Upper lobe of right lung (tissue), 1 donor: ENCODE results near the gene CHTF8. TPM values are rescaled to one million over a fixed set of nuclear protein-coding genes. Genes with fewer than 3 reads are reported as not detected.

Experiments used
- ATAC-seq: fragments of 200-7000 bp; cut with Tn5 transposase; one replicate; pipeline ENCODE4 v1.9.1; 2020; ENCODE audit warnings: mild to moderate bottlenecking, moderate library complexity
- DNase-seq: peaks from one replicate; pipeline ENCODE4 v3.0.0-alpha.2; 2020
- H3K27ac ChIP-seq: fragments of 200-600 bp; one replicate; pipeline ENCODE4 v1.8.0; 2022
- H3K27me3 ChIP-seq: fragments of 200-600 bp; one replicate; pipeline ENCODE4 v1.8.0; 2022; ENCODE audit warnings: mild to moderate bottlenecking
- H3K36me3 ChIP-seq: fragments of 200-600 bp; one replicate; pipeline ENCODE4 v1.8.0; 2022
- H3K4me1 ChIP-seq: fragments of 200-600 bp; one replicate; pipeline ENCODE4 v1.8.0; 2022
- H3K4me3 ChIP-seq: fragments of 200-600 bp; one replicate; pipeline ENCODE4 v1.8.0; 2022; ENCODE audit warnings: mild to moderate bottlenecking
- H3K9me3 ChIP-seq: fragments of 200-600 bp; one replicate; pipeline ENCODE4 v1.8.0; 2022
- intact Hi-C: fragments of 100-400 bp; cut with DNase I; formaldehyde crosslinking; loops from one replicate; pipeline ENCODE4 v1.11.0; 2022
- total RNA-seq: library from RNA; stranded (reverse); fragmentation: NEBNext Ultra II Directional; extraction: Animal tissue kit (Norgen Biotek cat#: 25700); gene quantifications from one replicate; pipeline ENCODE4 v1.2.1, GENCODE V29; 2021
- TF ChIP-seq, protein P1 (sequence below): fragments of 200-600 bp; IDR thresholded peaks from one replicate; pipeline ENCODE4 v1.8.0; 2022; ENCODE audit warnings: antibody characterized with exemption
- donor health status: DM: no; HTN: yes; CAD: no; lungs with severe emphysema.

Gene CHTF8
- total RNA-seq, 1 donor from 2014 or later, result 97.3 TPM

DNA sequence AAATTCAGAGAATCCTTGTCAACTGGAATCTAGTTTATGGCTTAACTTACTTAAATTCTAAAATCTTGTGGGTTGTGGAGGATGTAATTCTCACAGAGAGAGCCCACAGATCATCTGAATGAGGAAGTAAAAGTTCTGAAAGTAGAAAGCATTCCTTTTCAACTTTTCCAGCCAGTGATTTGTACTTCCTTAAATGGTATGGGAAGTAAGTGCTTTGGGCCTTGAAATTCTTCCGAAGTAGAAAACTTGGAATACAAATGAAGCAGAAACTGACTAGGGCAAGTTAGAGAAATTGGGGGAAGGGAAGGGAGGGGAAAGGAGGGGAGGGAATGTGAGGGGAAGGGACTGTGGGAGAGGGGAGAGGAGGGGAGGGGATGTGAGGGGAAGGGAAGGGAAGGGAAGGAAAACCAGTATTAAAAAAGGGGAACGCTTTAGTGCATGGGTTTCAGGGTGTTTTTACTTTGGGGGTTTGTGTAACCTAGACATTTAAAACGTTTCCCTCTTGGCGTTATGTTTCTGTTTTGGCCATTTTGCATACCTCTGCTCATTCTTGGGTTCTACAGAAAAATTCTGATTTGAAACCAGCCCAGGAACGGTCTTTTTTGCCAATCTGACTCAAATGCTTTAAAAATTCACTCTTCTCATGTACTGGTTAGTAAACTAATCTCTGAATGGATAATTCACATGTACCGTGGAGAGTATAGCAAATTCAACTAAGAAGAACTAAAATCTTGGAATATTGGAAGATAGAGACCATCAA, 39.1 kb upstream of the CHTF8 start:
- peaks cover 31% of the 10 kb centered on the region for H3K4me1 ChIP-seq
- ATAC-seq, result peak; percentile 40
- H3K36me3 ChIP-seq, result peaks cover 23% of the 10 kb centered on the region
- no peak overlapping the region for H3K4me3 ChIP-seq
- intact Hi-C loops, result no loop called here
- peak overlapping the region; percentile 65 for H3K27ac ChIP-seq
- DNase-seq, result no peak
- H3K9me3 ChIP-seq, result no peaks in the 10 kb centered on the region
- H3K27me3 ChIP-seq, result no peaks in the 10 kb centered on the region
- TF ChIP-seq, protein P1, sequence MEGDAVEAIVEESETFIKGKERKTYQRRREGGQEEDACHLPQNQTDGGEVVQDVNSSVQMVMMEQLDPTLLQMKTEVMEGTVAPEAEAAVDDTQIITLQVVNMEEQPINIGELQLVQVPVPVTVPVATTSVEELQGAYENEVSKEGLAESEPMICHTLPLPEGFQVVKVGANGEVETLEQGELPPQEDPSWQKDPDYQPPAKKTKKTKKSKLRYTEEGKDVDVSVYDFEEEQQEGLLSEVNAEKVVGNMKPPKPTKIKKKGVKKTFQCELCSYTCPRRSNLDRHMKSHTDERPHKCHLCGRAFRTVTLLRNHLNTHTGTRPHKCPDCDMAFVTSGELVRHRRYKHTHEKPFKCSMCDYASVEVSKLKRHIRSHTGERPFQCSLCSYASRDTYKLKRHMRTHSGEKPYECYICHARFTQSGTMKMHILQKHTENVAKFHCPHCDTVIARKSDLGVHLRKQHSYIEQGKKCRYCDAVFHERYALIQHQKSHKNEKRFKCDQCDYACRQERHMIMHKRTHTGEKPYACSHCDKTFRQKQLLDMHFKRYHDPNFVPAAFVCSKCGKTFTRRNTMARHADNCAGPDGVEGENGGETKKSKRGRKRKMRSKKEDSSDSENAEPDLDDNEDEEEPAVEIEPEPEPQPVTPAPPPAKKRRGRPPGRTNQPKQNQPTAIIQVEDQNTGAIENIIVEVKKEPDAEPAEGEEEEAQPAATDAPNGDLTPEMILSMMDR, result no peak

DNA sequence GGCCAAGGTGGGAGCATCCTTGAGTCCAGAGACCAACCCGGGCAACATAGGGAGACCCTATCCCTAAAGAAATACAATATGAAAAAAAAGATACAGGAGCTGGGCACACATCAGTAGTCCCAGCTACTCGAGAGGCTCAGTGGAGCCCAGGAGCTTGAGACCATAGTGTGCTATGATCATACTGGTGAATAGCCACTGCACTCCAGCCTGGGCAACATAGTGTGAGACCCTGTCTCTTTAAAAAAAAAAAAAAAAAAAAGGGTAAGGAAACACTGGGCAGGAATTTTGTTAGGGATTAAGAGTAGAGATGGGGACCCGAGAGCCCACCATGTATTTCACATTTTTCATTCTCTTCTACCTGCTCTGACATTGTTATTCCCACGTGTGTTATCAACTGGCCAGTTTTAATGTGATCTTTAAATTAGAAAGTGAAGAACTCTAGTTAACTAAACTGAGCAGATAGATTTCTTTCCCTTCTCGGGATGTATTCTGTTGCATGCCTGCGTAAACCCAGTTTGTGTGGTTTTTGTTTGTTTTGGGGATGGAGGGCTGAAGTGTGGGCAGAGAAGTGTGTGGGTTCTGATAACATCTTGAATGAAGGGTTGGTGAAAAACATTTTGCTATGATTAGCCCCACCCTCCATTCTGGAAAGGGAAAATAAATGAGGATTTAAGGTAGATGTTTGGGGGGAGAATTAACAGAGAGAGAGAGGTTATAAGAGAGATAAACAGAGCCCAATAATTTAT, 37.4 kb upstream of the CHTF8 start:
- intact Hi-C loops, result no loop called here
- DNase-seq, result no peak
- TF ChIP-seq, protein P1, result no peak
- no peak overlapping the region for H3K27ac ChIP-seq
- no peak for ATAC-seq
- no peaks in the 10 kb centered on the region for H3K9me3 ChIP-seq
- H3K36me3 ChIP-seq, result peaks cover 40% of the 10 kb centered on the region
- no peak overlapping the region for H3K4me3 ChIP-seq
- H3K27me3 ChIP-seq, result no peaks in the 10 kb centered on the region
- peaks cover 36% of the 10 kb centered on the region for H3K4me1 ChIP-seq

DNA sequence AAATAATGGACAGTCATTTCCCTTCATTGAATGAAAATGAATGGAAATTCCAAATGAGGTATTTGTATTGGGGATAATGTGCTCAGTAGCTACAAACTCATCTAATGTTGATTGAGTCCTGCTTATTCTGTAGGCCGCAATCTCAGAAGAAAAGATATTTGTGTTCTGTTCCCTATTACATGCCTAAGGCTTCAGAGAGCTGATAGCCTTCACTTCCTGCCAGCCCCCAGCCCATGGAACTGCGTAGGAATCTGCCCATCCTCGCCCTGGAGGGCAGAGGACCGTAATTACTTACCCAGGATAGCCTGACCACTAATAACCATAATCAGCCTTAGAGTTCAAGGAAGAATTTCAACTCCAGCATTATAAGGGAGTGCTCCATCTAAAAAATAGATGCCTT, 36.7 kb upstream of the CHTF8 start:
- H3K27me3 ChIP-seq, result no peaks in the 10 kb centered on the region

DNA sequence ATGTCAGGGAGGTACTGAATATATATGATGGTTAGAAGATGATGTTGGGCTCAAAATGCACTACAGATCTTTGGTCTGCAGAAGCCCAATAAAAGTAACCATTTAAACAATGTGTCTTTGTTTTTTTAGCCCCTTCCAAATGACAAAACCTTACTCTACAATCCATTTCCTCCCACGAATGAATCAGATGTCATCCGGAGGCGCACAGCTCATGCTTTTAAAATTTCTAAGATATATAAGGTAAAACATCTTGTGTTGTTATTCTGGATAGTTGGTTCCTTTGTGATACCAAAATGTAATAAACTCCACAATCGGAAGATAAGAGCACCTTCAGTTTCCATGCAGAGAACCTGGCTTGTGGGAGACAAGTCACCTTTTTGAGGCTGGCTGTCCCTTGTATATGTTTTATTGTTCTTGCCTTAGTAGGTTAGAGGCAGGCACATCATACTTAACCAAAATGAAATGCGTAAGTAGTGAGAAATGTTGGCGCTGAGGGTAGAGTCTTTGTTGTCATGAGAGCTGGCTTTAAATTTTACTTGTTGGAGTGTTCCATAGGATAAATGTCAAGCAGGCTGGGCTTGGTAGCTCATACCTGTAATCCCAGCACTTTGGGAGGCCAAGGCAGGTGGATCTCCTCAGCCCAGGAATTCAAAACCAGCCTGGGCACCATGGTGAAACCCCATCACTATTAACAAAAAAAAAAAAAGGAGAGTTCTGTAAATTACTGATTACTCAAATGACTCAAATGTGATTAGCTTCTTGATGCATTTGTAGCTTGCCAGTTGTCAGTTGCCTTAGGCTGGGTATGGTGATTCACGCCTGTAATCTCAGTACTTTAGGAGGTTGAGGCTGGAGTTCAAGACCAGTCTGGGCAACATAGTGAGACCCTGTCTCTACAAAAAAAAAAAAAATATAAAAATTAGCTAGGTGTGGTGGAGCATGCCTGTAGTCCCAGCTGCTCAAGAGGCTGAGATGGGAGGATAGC, 34.9 kb upstream of the CHTF8 start:
- ATAC-seq, result no peak
- intact Hi-C loops, result no loop called here
- no peak for DNase-seq
- peaks cover 58% of the 10 kb centered on the region for H3K36me3 ChIP-seq
- peaks cover 18% of the 10 kb centered on the region for H3K4me1 ChIP-seq
- no peaks in the 10 kb centered on the region for H3K9me3 ChIP-seq
- H3K27me3 ChIP-seq, result no peaks in the 10 kb centered on the region
- TF ChIP-seq, protein P1, result no peak
- no peak overlapping the region for H3K4me3 ChIP-seq
- no peak overlapping the region for H3K27ac ChIP-seq

More for the DNA sequence above, 36.7 kb upstream of the CHTF8 start:
- no peak overlapping the region for H3K27ac ChIP-seq
- H3K36me3 ChIP-seq, result peaks cover 48% of the 10 kb centered on the region
- H3K4me1 ChIP-seq, result peaks cover 30% of the 10 kb centered on the region
- intact Hi-C loops, result no loop called here
- no peak for ATAC-seq
- TF ChIP-seq, protein P1, result no peak
- H3K9me3 ChIP-seq, result no peaks in the 10 kb centered on the region
- no peak for DNase-seq
- H3K4me3 ChIP-seq, result no peak overlapping the region

DNA sequence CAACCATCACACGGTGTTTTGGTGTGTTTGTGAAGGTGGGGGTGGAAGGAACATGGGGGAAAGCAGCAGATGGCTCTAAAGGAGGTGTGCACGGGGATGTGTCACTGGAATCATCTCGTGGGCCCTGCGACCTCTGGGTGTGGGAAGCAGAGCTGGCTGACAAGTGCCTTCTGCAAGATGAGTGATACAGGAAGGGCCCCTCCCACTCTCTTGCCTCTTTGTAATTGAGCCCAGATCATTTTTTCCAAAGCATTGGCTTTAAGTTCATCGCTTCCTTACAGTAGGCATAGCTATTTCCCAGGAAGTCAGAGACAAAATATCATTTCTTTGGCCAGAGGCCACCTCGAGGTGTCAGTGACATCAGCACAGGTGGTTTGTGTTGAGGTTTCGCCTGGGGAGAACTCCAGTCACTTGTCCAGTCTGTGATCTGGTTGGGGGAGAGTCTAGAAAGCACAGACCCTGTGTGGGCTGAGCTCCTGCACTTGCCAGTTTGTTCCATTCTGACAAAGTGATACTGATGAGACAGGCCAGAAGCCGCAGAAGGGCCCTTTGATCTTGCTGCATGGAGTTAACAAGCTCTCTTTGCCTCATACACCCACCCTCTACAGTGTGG, 33.9 kb upstream of the CHTF8 start:
- DNase-seq, result no peak
- Histone ChIP-seq H3K27ac (no peak overlapping the region), H3K27me3 (no peaks in the 10 kb centered on the region), H3K36me3 (peaks cover 63% of the 10 kb centered on the region), H3K9me3 (no peaks in the 10 kb centered on the region), H3K4me3 (no peak overlapping the region), H3K4me1 (peaks cover 18% of the 10 kb centered on the region)
- intact Hi-C loops, result no loop called here
- no peak for ATAC-seq
- TF ChIP-seq, protein P1, result no peak
